Measurements from ENCODE around the gene NCAPG2.

The NCAPG2 gene

DNA sequence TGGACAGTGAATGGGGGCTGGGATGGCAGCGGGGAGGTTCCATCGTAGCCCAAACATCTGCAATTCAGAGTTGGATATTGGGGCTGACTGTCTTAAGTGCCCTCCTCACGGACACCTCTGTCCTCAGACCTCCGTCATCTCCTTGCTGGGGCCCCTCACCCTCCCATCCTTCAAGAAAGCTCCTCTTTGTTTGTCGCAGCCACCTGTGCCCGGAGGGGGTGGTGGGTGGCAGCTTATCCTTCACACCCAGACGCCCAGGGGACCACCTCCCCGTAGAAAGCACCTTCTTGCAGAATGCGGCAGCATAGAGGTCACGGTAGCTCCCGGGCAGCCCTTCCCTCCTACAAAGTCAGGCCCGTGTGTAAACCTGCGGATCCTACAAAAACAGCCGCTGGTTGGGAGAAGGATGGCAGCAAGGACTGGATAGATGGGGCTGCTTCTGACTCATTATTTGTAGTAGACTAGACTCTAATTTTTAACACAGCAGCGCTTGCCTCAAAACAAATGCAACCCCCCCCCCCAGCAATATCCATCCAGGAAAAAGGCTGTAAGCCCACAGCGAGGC is 115.6 kb downstream of the NCAPG2 start:
- no peak for DNase-seq

DNA sequence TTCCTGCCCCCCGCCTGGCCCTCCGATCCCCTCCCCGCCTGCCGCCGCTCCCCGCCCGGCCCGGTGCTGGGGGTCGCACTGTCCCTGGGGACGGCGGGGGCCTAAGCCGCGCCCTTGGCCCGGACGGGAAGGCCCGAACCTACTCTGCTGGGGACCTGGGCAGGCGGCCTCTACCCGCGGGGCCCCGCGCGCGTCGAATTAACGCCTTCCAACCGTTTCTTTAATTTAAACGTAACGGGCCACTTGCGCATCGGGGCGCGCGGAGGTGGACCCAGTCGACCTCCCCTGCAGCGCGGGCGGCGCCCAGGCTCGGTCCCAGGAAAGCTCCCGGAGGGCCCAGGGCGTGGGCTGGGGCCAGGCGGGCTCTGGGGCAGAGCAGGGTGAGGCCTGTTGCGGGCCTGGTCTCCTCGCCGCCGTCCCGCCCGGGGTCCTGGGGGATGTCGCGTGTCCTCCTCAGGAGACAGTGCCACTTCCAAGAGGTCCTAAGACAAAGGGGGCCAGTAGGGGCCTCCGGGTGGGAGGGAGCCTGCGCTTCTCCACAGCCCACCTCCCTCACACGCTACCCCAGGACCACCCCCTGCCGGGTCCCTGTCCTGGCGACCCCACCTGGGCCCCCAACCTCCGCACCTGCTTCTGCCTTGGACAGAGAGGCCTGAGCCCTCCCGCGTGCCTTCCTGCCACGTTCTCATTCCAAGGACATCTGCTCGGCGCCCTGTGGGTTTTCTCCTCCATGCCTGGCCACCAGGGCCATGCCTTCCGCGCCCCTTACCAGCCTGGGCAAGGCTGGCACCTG is 116.3 kb downstream of the NCAPG2 start:
- DNase-seq: no peak

DNA sequence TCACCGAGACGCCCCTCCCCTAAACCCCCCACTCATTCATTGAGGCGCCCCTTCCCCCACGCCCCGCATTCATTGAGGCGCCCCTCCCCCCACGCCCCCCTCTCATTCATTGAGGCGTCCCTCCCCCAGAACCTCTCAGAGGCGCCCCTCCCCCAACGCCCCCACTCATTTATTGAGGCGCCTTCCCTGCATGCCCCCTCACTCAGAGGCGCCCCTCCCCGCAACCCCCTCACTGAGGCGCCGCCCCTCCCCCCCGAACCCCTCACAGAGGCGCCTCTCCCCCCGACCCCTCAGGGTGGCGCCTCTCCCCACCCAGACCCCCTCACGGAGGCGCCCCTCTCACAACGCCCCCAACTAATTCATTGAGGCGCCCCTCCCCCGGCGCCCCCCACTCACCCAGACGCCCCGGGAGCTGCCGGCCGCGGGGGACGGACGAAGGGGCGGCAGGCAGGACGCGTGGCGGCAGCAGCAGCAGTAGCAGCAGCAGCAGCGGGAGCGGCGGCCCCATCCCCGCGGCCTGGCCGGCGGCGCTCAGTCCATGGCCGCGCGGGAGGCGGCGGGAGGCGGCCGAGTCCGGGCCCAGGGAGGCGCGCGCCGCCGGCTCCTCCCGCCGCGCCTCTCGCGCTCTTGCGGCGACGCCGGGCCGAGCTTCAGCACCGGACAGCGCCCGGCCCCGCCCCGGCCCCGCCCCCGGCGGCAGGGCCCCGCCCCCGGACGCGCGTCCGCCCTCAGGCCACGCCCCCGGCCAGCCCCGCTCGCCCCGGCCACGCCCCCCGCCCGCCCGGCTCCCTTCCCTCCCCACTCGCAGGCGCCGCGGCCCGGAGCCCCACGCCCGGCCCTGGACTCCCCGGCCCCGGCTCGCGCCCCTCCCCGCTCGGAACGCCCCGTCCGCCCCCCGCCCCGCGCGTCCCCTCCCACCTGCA is 117.2 kb downstream of the NCAPG2 start, which contains the start of gene PTPRN2:
Gene PTPRN2, minus strand, starts transcription at position 662 of the 923 bp plus-strand sequence.
- peak; percentile 62 for DNase-seq

DNA sequence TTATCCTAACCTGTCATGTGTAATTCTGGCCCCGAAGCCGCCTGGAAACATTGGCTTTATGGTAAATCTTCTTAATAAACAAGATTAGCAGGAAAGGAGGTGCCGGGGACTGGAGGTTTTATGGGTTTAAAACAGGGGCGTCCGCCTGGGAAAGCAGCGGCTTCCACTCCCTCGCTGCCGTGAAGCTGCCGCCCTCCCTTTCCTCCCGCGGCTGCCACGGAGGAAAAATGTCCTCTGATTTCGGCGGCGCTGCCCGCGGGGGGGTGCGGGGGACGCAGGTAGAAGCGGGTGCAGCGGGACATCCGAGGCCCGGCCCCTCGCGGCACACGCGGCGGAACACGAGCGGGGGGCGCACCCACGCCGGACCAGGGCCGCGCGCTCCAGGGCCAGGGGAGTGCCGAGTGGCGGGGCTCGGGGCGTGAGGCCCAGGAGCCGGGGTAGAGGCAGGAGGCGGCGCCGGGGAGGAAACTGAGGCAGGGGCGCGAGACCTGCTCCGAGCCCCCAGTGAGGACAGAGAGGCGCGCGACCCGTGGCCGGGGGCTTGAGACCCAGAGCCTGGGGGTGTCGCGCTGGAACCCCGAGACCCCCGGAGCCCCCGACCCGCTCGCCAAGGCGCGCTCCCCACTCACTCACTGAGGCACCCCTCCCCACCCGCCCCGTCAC is 118.0 kb downstream of the NCAPG2 start:
- no peak for DNase-seq

DNA sequence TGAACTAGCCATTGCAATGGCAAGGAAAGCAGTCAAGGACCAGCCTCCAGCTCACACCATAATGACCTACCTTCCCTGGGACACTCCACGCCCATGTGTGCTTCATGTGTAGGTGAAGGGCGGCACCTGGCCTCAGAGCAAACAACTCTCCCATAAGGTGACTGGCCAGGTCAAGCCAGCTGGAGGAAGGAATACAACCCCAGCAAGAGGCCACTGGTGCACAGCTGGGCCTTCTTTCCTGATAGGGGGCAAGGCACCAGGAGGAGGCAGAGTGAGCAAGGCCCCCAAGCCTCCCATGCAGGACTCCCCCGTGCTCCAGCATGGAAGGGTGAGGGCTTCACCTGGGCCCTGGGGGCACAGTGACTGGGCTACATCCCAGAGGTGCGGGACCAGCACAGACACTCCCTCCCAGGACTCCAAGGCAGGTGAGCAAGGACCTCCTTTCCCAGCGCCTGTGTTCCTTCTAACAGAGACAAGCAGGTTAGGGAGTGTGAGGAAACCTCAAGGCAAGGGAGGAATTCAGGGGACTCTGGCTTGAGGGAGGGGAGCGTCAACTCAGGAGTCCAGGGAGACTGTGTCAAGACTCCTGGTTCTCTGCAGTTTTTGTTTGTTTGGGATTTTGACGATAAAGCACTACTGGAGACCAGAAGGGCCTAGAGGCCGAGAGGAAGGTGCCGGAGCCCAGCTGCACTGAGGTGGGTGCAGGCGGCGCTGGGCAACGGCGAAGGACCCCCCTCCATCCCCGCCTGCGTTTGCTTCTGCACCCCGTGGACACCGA is 118.7 kb downstream of the NCAPG2 start:
- DNase-seq: no peak

DNA sequence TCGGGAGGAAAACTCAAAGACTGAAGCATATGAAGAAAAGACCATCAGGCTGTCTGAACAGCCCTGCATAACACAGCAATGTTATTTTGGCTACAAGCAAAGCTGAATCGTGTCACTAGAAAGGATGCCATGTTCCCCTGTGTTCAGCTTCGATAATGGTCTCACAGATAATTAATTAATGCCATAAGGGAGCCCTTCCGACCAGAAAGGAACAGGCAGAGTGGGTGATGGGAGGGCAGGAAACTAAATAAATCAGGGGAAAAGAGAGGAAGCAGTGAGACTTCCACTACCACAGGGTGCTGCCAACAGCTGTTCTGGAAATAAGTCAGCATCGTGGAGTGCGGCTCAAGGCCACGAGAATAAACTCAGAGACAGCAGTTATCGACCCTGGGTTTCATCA is 120.2 kb downstream of the NCAPG2 start:
- DNase-seq: no peak

DNA sequence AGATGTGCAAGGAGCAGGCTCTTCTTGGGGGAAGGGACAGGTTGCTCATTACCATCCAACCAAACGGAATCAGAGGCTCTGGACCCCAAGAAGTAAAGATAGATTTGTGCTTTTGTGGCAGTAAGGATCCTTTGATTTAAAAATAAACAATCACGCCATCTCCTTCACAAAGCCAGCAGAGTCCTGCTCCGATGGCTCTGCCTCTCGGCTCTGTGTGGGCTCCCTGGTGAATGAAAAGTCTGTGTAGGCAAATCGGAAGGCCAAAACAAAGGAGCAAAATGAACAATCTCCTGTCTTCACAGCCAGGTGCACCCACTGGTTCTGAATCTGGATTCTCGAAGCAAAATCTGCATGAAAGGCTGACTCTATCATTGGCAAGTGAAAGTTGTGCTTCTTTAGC is 120.8 kb downstream of the NCAPG2 start:
- DNase-seq: no peak

DNA sequence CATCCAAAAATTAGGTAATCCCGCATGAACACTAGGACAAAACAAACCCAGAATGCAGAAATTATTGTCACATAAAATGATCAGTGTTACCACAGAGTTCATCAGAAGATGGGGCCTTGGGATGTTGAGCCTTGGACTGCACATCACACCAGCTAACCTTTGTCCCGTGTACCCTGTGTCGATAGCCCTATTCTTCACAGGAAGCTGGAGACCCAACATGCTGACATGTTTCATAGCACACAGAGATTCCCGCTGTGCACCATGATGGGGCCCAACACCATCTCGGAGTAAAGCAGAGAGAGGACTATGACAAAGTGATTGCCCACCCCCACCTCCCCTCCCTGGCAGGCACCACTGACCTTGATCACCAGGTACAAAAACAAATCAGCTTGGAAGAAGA is 121.5 kb downstream of the NCAPG2 start:
- DNase-seq: no peak

DNA sequence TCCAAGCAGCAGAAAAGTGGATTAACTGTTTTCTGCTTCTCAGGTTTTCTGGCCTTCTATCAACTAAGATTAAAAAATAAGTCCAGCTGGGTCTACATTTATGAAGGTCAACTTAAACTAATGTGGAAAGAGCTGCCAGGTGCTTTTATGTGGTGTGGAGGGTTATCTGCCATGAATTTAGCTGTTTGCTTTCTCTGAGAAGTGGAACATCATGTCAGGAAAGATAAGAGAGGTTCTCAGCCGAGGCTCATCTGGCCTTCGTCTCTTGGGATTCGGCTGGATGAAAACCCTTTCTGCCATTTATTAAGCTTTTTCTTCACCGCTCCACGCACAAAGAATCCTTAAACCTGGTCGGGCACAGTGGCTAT is 122.5 kb downstream of the NCAPG2 start:
- DNase-seq: no peak

DNA sequence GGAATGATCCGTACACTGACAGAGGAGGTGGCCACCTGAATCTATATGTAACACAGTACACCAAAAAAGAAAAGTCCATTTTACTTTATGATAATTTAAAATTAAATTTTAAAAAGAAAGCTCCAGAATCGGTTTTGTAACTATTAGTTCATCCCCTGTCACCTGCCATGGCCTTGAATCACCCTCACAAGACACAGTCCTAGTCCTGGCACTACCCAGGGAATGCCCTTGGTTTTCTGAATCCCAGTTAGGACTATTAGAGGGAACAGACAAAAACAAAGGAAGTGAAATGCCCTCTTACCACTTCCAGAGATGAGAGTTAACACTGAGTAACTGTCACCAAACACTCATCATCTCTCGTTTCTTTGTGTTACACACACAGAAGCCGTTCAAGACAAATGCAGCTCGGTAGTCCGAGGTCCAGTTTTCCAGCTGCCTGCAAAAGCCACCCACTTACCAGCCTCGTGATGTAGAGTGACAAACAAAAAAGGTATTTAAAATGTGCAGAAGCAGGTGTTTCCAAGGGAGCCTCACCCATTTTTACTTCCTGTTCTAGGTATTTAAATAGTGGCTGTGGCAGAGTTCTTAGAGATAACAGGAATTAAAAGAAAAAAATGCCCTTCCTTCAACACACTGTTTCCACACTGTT is 123.0 kb downstream of the NCAPG2 start:
- DNase-seq: no peak

Measured in activated CD4-positive, alpha-beta T cell treated with anti-CD3 and anti-CD28 coated beads, Interleukin-2, Interleukin-6, amounts not matched to agents 100 ng/mL and 50 ng/mL, durations not matched to agents 16 hours and 8 hours (primary cell).